ENCODE data around the gene REC8.

- TF ChIP-seq CTCF (conservative IDR thresholded peaks at IDR 0.05) (no peak), EZH2 (IDR thresholded peaks at IDR 0.05; ENCODE audit: low read depth) (no peak)
Measured at GRCh38 chr14:24172261-24172860, 481 bp downstream of the REC8 start.
